Epithelial cell of esophagus (primary cell): ENCODE measurements around the gene TEX264.
A peak's percentile ranks its signal among the peaks of the same experiment; 100 is the strongest.

Experiments used
- DNase-seq: peaks from one replicate; pipeline ENCODE4 v3.0.0; 2010; ENCODE audit warnings: low read depth
- H3K4me3 ChIP-seq: 2 replicates; pipeline ENCODE4 v1.5.1; 2011; ENCODE audit warnings: mild to moderate bottlenecking, low read length, control low read depth
- TF ChIP-seq, protein P1 (sequence below): IDR thresholded peaks from 2 replicates; pipeline ENCODE4 v1.5.1; 2011; ENCODE audit warnings: low read depth, mild to moderate bottlenecking, low read length, control low read depth, inconsistent platforms; ENCODE audit not compliant: insufficient read depth; ENCODE audit errors: missing control alignments

Gene TEX264

DNA sequence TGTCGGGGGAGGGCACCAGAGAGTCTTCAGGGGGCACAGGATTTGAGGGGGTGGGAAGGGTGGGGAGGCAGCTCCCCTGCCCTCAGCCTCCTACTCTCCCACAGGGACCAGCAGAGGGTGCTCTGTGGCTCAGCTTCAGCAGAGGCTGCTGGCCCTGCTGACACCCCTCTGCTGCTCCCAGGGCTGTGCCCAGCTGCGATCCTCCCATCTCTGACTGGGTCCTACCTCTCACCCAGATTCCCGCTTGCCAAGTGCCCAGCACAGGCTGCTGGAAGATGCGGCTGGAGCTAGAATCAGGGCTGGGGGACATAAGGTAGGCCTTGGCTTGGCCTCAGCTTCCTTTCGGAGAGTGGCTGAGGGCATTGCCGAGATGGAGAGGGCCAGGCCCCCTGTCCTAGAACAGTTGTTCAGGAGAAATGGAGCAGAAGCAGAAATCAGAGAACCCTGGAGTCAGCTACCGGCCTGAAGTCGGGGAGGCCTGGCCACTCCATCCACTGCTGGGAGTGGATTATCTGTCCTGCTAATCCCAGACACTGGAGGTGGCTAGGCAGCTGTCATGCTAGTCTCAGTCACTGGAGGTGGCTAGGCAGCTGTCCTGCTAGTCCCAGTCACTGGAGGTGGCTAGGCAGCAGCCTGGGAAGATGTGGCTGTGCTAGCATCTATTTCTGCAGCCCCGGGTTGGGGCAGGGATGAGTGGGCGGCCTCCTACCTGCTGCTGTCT is 39.7 kb downstream of the TEX264 start:
- H3K4me3 ChIP-seq, result no peak overlapping the region
- DNase-seq, result peak; percentile 15
- TF ChIP-seq, protein P1, sequence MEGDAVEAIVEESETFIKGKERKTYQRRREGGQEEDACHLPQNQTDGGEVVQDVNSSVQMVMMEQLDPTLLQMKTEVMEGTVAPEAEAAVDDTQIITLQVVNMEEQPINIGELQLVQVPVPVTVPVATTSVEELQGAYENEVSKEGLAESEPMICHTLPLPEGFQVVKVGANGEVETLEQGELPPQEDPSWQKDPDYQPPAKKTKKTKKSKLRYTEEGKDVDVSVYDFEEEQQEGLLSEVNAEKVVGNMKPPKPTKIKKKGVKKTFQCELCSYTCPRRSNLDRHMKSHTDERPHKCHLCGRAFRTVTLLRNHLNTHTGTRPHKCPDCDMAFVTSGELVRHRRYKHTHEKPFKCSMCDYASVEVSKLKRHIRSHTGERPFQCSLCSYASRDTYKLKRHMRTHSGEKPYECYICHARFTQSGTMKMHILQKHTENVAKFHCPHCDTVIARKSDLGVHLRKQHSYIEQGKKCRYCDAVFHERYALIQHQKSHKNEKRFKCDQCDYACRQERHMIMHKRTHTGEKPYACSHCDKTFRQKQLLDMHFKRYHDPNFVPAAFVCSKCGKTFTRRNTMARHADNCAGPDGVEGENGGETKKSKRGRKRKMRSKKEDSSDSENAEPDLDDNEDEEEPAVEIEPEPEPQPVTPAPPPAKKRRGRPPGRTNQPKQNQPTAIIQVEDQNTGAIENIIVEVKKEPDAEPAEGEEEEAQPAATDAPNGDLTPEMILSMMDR, result peak; percentile 29

DNA sequence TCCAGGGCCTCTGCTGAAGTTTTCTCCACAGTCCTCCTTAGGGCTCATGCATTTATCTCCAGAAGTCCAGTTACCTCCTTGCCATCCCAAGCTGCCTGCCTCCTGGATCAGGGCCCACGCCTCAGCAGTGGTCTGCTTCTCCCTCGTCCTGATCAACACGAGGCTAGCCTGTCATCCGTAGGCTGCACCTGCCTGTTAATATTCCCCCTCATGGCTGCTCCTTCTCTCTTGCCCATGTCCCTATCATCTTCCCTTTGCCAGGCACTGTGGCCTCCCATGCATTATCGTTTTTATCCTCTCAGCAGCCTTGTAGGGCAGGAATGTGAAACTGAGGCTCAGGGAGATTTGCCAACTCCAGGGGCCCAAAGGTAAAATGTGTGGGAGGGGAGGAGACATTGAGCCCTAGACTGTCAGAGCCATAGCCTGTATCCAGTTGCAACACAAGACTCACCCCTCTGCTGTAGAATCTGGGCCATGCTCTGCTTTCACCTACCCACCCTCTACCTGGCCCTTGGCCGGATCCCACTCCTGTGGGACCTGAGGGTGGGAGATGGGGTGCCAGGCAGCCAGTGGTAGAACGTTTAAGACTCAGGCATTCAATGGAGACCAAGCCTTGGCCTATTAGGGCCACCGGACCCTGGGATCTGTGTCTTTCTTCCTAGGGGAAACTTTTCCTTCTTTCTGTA is 40.4 kb downstream of the TEX264 start:
- no peak overlapping the region for H3K4me3 ChIP-seq
- TF ChIP-seq, protein P1, result no peak
- no peak for DNase-seq

DNA sequence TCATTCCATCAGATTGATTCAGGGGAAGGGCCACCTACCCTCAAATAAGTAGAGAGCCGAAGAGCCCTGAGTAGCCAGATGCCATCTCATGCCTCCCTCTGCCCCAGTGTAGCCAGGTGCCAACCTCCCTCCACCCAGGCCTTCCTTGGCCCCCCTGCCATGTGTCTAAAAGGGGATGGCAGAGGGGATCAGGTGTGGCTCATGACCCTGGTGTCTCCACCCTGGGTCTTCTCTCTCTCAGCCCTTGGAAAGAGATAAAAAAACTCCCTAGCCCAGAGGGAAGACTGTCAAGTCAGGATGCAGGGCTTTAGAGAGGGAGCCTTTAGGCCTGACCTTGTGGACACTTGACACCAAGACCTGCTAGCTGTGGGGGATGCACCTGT is 41.0 kb downstream of the TEX264 start:
- TF ChIP-seq, protein P1, result no peak
- DNase-seq, result no peak
- H3K4me3 ChIP-seq, result no peak overlapping the region

DNA sequence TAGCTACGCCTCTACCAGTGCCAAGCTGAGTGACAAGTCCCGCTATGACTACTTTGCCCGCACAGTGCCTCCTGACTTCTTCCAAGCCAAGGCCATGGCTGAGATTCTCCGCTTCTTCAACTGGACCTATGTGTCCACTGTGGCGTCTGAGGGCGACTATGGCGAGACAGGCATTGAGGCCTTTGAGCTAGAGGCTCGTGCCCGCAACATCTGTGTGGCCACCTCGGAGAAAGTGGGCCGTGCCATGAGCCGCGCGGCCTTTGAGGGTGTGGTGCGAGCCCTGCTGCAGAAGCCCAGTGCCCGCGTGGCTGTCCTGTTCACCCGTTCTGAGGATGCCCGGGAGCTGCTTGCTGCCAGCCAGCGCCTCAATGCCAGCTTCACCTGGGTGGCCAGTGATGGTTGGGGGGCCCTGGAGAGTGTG is 41.5 kb downstream of the TEX264 start:
- no peak overlapping the region for H3K4me3 ChIP-seq
- TF ChIP-seq, protein P1, result no peak
- no peak for DNase-seq

DNA sequence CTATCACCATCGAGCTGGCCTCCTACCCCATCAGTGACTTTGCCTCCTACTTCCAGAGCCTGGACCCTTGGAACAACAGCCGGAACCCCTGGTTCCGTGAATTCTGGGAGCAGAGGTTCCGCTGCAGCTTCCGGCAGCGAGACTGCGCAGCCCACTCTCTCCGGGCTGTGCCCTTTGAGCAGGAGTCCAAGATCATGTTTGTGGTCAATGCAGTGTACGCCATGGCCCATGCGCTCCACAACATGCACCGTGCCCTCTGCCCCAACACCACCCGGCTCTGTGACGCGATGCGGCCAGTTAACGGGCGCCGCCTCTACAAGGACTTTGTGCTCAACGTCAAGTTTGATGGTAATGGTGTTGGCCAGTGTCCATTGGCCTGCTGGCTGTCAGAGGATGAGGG is 41.9 kb downstream of the TEX264 start:
- DNase-seq, result no peak
- no peak overlapping the region for H3K4me3 ChIP-seq
- TF ChIP-seq, protein P1, result no peak

DNA sequence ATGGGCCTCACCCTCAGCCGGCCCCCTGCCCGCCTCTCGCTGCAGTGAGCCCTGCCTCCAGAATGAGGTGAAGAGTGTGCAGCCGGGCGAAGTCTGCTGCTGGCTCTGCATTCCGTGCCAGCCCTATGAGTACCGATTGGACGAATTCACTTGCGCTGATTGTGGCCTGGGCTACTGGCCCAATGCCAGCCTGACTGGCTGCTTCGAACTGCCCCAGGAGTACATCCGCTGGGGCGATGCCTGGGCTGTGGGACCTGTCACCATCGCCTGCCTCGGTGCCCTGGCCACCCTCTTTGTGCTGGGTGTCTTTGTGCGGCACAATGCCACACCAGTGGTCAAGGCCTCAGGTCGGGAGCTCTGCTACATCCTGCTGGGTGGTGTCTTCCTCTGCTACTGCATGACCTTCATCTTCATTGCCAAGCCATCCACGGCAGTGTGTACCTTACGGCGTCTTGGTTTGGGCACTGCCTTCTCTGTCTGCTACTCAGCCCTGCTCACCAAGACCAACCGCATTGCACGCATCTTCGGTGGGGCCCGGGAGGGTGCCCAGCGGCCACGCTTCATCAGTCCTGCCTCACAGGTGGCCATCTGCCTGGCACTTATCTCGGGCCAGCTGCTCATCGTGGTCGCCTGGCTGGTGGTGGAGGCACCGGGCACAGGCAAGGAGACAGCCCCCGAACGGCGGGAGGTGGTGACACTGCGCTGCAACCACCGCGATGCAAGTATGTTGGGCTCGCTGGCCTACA is 44.4 kb downstream of the TEX264 start:
- H3K4me3 ChIP-seq, result no peak overlapping the region
- DNase-seq, result no peak
- TF ChIP-seq, protein P1, result no peak
